Activated gamma-delta T cell (primary cell): Measurements from ENCODE around the gene GINS2.

ENCODE experiments used
- DNase-seq: peaks from one replicate; lab custom pipeline; 2025; lab: John Stamatoyannopoulos, UW

The GINS2 gene

DNA sequence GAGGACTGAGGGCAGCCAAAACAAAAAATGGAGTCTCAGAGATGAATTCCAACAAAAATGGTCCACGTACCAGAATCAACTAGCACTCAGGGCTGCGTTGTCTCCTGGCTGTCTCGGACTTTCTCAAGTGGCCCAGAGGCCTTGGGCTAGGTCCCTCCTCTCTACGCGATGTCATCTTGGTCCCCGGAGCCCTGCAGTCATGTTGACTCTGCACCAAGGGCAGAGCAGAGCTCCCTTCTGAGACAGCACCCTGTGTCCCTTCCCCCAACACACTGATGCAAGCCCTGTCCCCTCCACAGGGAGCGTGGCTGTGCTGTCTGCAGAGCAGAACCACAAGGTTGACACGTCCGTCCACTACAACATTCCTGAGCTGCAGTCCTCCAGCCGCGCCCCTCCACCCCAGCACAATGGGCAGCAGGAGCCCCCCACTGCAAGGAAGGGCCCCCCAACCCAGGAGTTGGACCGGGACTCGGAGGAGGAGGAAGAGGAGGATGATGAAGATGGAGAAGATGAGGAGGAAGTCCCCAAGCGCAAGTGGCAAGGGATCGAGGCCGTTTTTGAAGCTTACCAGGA is 20.8 kb downstream of the GINS2 start:
- no peak for DNase-seq

- no peak for DNase-seq
These were observed 21.5 kb downstream of the GINS2 start for GRCh38 chr16:85667261-85667660.

DNA sequence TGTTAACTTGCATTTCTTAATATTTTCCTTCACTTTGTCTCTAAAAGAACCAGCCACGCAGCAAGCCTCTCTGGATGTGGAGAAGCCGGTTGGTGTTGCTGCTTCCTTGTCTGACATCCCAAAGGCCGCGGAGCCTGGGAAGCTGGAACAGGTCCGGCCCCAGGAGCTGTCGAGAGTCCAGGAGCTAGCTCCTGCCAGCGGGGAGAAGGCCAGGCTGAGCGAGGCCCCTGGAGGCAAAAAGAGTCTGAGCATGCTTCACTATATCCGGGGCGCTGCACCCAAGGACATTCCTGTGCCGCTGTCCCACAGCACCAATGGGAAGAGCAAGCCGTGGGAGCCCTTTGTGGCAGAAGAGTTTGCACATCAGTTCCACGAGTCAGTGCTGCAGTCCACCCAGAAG is 22.8 kb downstream of the GINS2 start:
- DNase-seq = no peak

DNA sequence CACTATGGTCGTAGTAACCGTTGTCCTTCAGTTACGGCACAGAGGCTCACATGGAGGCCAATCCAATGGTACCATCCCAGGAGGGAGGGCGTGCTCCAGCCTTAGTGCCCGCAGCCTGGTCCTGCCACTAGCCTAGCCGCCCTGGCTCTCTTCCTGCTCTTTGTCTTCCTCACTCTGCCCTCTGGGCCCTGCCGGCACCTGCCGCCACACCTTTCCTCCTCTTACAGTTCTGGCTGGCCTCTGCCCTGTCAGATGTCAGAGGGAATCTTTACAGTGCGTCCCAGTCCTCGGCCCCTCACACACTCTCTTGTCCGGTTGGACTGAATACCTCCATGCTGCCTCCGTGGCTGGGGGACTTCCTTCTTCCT is 23.4 kb downstream of the GINS2 start:
- DNase-seq = no peak

DNA sequence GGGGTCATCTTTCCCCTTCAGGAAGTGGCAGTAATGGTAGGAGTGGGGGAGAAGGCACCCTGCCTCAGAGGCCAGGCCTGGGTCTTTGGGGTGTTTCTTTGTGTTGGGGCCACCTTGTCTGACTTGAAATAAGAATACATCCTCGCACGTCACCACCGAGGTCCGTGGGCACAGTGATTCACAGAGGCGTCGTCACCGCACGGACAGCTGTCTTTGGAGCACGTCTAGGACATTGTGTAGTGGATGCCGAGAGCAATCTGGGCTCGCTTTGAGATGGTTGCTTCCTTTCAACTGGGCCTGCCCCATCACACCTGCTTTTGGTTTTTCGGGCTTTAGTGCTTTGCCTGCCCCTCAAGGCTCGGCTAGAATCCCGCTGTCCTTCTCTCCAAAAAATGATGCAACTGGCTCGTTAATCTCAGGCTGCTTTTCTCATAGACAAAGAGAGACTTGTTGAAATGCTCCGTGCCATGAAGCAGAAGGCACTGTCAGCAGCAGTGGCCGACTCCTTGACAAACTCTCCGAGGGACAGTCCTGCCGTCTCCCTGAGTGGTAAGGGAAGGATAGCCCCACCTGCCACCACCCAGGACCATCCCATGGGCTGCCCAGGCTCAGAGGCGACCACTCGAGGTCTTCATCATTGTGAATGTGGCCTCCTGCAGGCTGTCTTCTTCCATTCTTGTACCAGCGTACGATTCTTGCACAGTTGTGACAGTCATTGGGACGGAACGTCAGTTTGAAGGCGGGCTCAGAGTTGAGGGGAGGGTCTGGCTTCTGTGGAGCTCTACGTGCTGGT is 24.0 kb downstream of the GINS2 start:
- no peak for DNase-seq

- no peak for DNase-seq
These were observed 24.8 kb downstream of the GINS2 start for GRCh38 chr16:85663891-85664321.

- DNase-seq = no peak
These were observed 25.6 kb downstream of the GINS2 start for GRCh38 chr16:85662976-85663830.

- DNase-seq = no peak
These were observed 26.3 kb downstream of the GINS2 start for GRCh38 chr16:85662482-85662812.

DNA sequence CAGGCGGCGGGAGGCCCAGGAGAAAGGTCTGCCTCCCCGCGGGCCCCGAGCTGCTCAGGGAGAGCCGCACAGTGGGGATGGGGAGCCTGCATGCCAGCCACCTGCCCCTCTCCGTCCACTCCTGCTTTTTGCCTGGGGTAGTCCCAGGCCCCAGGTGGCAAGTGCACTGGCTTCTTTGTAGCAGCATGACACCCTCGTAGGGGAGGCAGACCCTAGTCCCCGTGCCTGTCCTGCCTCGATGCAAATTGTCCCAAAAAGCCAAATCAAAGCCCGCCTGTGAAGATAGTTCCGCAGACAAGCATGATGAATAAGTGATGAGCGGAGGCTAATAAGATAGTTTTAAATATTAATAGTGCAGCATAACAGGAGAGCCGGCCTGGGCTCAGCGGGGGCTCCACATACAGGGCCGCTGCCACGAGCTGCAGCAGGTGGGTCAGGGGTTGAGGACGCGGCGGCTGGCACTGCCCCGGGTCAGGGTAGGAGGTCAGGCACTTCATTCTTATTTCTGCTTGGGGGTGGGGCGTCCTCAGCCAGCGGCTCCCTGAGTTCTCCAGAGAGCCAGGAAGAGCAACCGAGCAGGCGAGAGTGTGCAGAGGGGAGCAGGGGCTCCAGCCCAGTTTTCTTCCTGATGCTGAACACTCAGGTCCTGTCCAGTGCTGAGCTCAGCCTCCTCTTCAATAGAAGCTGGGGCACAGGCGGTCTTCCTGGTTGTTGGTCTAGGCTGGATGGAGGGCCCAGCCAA is 26.8 kb downstream of the GINS2 start:
- DNase-seq = no peak

- DNase-seq = no peak
These were observed 27.7 kb downstream of the GINS2 start for GRCh38 chr16:85660843-85661739.

DNA sequence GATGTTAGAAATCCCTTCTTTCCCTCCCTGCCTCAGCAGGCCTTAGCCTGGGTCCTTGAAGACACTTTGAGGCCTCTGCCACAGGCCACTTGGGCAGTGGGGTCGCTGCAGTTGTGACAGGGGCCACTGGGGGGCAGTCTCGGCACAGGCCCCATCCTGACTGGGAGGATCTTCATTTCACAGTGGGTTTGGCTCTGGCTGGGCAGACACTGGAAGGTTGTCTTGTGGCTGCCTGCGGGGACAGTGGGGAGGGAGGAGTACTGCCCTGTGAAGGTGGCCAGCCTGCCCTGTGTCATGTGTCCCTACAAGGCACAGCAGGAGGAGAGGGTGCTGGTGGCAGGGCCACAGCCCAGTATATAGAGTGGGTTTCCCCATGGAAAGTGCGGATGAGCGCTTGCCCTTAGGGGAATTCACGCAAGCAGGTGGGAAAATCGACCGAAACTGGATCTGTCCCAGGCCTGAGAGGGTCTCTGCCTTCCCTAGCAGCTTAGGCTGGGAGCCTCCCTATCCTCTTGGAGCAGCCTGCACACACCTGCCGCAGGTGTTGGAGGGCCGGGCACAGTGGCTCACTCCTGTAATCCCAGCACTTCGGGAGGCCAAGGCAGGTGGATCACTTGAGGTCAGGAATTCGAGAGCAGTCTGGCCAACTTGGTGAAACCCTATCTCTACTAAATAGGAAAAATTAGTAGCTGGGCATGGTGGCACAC is 28.8 kb downstream of the GINS2 start:
- no peak for DNase-seq

- DNase-seq = no peak
These were observed 29.4 kb downstream of the GINS2 start for GRCh38 chr16:85659336-85659735.

DNA sequence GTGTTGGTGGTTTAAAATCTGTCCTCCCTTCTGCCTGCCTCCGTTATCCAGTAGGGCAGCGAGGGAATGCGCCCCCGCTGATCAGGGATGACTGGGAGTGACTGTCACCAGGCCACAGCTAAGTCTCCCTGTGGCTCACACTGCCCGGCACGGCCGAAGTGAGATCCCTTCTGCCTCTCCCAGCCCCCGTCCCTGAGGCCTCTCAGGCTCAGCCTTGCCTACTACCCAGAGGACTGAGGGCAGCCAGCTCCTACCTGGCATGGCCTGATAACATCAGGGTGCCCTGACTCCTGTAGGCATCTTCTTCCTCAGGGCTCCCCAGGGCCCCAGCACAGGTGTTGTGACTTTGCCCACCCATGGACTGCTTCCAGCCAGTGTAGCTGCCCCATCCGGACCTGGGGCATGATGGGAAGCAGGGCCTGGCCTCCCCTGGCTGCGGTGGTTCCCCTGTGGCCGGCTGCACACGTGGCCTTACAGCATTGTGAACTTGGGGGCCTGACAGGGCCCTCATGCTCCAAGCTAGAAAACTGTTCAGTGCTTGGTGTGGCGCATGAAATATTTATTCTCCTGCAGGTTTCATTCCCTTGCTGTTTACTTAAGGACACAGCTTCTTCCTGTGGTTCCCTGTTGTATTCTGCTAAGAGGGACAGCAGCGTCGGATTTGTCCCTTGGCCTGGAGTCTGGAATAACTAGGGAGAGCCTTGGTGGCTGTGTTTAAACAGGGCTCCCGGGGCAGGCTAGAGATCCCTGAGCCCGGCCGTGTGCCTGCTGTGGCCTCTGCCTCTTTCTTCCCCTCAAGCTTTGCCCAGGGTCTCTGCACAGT is 30.0 kb downstream of the GINS2 start:
- no peak for DNase-seq

GRCh38 chr16:85657996-85658395 is 30.8 kb downstream of the GINS2 start:
- no peak for DNase-seq

DNA sequence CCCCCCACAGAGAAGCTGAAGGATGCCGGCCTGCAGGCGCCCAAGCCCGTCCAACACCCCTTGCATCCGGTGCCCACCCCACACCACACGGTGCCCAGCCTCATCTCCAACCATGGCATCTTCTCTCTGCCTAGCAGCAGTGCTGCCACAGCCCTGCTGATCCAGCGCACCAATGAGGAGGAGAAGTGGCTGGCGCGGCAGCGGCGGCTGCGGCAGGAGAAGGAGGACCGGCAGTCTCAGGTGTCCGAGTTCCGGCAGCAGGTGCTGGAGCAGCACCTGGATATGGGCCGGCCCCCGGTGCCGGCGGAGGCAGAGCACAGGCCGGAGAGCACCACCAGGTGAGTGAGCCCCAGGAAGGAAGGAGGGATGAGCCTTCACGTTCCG is 31.5 kb downstream of the GINS2 start:
- no peak for DNase-seq

DNA sequence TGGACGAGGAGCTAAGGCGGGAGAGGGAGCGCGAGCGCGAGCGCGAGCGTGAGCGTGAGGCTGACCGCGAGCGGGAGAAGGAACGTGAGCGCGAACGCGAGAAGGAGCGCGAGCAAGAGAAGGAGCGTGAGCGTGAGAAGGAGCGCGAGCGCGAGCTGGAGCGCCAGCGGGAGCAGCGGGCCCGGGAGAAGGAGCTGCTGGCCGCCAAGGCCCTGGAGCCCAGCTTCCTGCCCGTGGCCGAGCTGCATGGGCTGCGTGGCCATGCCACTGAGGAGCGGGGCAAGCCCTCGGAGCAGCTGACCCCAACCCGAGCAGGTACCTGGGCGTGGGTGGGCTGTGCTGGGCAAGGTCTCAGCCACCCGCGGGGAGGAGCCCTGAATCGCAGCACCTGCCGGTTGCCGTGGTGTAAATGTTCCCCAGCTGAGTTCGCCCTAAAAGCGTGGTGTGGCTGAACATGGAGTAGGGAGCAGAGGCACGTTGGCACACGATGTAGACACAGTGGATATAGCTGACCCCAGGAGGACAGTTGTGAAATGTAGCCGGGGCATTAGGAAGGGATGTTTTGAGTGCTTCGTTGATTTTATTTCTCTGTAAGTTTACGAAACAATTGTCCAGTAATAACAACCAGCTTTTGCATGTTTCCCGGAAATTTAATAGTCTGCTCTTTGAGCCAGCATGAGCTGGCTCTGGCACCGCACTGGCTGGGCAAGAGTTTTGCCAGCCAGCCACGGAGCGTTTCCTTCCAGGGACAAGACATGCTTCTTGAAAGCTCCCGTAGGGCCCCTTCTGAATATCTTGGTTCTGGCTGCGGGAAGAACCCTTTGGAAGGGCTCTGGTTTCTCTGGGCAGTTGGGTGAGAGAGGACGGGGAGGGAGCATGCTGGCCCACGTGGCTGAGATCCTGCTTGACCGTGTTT is 32.1 kb downstream of the GINS2 start:
- DNase-seq = no peak

DNA sequence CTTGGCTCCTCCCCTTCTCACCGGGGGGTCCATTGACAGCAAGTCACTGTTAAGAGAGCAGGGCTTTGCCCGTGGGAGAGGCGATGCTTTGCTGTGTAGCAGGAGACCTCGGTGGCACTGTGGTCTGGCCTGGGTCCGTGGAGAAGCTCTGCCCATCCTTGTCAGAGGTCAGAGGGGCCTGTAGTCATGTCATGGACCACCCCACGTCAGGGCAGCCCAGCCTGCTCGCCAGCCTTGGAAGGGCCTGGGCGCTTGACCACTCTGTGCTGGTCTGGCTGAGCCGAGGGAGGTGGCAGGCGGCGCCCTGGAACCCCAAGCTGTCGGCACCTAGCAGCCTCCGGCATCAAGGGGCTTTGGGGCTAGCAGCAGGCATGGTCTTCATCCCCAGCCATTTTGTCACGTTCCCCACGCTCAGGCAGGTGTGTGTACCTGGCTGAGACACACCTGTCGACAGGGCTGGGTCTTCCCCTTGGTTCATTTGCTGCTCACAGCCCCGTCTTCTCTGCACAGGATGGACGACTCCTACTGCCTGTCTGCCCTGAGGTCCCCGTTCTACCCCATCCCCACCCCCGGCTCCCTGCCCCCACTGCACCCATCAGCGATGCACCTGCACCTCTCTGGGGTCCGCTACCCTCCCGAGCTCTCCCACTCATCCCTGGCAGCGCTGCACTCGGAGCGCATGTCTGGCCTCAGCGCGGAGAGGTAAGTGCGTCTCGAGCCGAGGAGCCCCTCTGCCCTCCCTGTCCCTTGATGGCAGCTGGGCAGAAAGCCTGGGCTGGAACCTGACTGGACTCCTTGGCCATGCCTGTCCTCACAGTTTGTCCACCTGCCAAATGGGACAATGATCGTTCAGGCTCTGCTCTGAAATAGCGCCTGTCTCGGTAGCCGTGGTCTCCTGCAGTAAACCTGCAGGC is 33.3 kb downstream of the GINS2 start:
- no peak for DNase-seq
